ENCODE measurements around the gene CLIC5.

Gene CLIC5

GRCh38 chr6:45972795-45973503, 42.7 kb downstream of the CLIC5 start:
- Histone ChIP-seq H3K9ac (ENCODE audit: low read depth, low read length) (no peak overlapping the region), H3K9me3 (ENCODE audit: insufficient read depth, low read depth, low read length) (0 out of 2 replicates have a peak, but pooled peaks cover 5% of the 10 kb centered on the region), H3K27me3 (ENCODE audit: insufficient read depth, low read length) (no peaks in the 10 kb centered on the region), H3K27ac (ENCODE audit: low read depth, low read length) (no peak overlapping the region), H3K4me1 (ENCODE audit: insufficient read depth, low read length) (peaks cover 11% of the 10 kb centered on the region; the same call in 1 of the 2 replicates), H3K4me3 (ENCODE audit: low read length) (no peak overlapping the region), H3K36me3 (ENCODE audit: insufficient read depth, low read length) (no peaks in the 10 kb centered on the region)
- WGBS = 93% methylated on average over 4 of the region's 4 CpGs

DNA sequence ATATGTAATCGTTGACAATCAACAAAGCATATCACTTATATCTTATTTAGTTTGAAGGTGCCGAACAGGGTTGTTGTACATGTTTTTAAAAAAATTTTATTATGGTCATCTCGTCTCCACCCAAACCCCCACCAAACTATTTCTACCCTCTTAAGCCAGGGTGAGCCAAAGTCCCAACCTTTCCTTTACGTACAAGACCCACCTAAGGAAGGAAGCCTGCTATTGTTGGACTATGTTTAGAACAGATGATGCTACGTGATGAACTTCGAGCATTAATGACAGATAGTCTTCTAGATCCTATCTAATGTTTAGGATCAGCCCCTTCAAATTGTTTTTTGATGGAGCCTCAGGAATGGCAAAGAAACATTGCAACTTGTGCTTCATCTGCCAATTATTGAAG, 44.4 kb downstream of the CLIC5 start:
- no peak overlapping the region for H3K9ac ChIP-seq (ENCODE audit: low read depth, low read length)
- no peak overlapping the region for H3K27ac ChIP-seq (ENCODE audit: low read depth, low read length)
- 94% methylated on average over 2 of the region's 6 CpGs for WGBS
- 0 out of 2 replicates have a peak, but pooled peaks cover 5% of the 10 kb centered on the region for H3K9me3 ChIP-seq (ENCODE audit: insufficient read depth, low read depth, low read length)
- no peak overlapping the region for H3K4me3 ChIP-seq (ENCODE audit: low read length)
- H3K4me1 ChIP-seq (ENCODE audit: insufficient read depth, low read length) = peaks cover 11% of the 10 kb centered on the region; the same call in 1 of the 2 replicates
- no peaks in the 10 kb centered on the region for H3K36me3 ChIP-seq (ENCODE audit: insufficient read depth, low read length)
- no peaks in the 10 kb centered on the region for H3K27me3 ChIP-seq (ENCODE audit: insufficient read depth, low read length)

GRCh38 chr6:45970326-45970725, 45.3 kb downstream of the CLIC5 start:
- H3K9ac ChIP-seq (ENCODE audit: low read depth, low read length) = no peak overlapping the region
- 93% methylated on average over 2 of the region's 2 CpGs for WGBS

DNA sequence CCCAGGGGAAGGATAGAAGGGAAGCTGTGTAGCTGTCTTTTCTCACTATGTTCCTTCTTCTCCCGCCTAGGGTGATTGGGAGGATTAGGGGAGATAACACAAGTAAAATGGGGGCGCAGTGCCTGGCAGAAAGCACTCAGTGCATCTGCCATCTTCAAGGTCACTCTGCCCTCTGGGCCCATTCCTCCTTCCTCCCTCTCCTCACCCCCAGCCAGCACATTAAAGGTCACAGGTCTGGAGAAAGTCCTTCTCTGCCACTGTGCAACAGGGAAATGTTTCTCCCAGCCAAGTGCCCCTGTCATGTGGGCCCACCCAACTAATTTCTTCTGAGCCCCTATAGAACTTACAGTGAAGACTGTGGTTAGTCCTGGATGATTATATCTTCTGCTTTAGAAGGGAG, 45.8 kb downstream of the CLIC5 start:
- Histone ChIP-seq H3K4me1 (ENCODE audit: insufficient read depth, low read length) (peaks cover 16% of the 10 kb centered on the region; the same call in 1 of the 2 replicates), H3K27me3 (ENCODE audit: insufficient read depth, low read length) (no peaks in the 10 kb centered on the region), H3K4me3 (ENCODE audit: low read length) (no peak overlapping the region), H3K36me3 (ENCODE audit: insufficient read depth, low read length) (no peaks in the 10 kb centered on the region), H3K9me3 (ENCODE audit: insufficient read depth, low read depth, low read length) (no peaks in the 10 kb centered on the region), H3K9ac (ENCODE audit: low read depth, low read length) (no peak overlapping the region), H3K27ac (ENCODE audit: low read depth, low read length) (no peak overlapping the region)
- 93% methylated on average over 1 of the region's 2 CpGs for WGBS

More at GRCh38 chr6:45970326-45970725, 45.3 kb downstream of the CLIC5 start:
- no peaks in the 10 kb centered on the region for H3K27me3 ChIP-seq (ENCODE audit: insufficient read depth, low read length)
- 0 out of 2 replicates have a peak, but pooled peaks cover 4% of the 10 kb centered on the region for H3K9me3 ChIP-seq (ENCODE audit: insufficient read depth, low read depth, low read length)
- H3K27ac ChIP-seq (ENCODE audit: low read depth, low read length) = no peak overlapping the region
- H3K36me3 ChIP-seq (ENCODE audit: insufficient read depth, low read length) = no peaks in the 10 kb centered on the region
- H3K4me1 ChIP-seq (ENCODE audit: insufficient read depth, low read length) = peaks cover 16% of the 10 kb centered on the region; the same call in 1 of the 2 replicates
- H3K4me3 ChIP-seq (ENCODE audit: low read length) = no peak overlapping the region

- H3K27me3 ChIP-seq (ENCODE audit: insufficient read depth, low read length) = no peaks in the 10 kb centered on the region
- WGBS = 77% methylated on average over 2 of the region's 2 CpGs
- no peaks in the 10 kb centered on the region for H3K36me3 ChIP-seq (ENCODE audit: insufficient read depth, low read length)
- H3K9me3 ChIP-seq (ENCODE audit: insufficient read depth, low read depth, low read length) = peaks cover 3% of the 10 kb centered on the region; the same call in 1 of the 2 replicates
- no peak overlapping the region for H3K27ac ChIP-seq (ENCODE audit: low read depth, low read length)
- H3K9ac ChIP-seq (ENCODE audit: low read depth, low read length) = no peak overlapping the region
- peaks cover 16% of the 10 kb centered on the region; the same call in 1 of the 2 replicates for H3K4me1 ChIP-seq (ENCODE audit: insufficient read depth, low read length)
- no peak overlapping the region for H3K4me3 ChIP-seq (ENCODE audit: low read length)
These were observed 46.6 kb downstream of the CLIC5 start for GRCh38 chr6:45969026-45969425.

DNA sequence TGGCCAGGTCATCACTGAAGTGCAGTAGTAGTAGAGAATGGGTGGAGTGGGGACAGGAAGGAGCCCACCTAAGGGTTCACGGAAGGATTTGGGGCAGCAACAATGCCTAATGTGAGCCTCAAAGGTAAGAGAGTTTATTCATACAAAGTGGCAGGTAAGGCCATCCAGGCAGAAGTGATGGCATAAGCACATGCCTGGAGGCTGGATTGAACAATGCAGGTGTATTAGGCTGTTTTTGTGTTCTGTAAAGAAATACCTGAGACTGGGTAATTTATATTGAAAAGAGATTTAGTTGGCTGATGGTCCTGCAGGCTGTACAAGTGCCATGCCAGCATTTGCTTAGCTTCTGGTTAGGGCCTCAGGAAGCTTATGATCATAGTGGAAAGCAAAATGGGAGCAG, 48.3 kb downstream of the CLIC5 start:
- Histone ChIP-seq H3K4me3 (ENCODE audit: low read length) (no peak overlapping the region), H3K27ac (ENCODE audit: low read depth, low read length) (no peak overlapping the region), H3K4me1 (ENCODE audit: insufficient read depth, low read length) (peaks cover 16% of the 10 kb centered on the region; the same call in 1 of the 2 replicates), H3K27me3 (ENCODE audit: insufficient read depth, low read length) (no peaks in the 10 kb centered on the region), H3K36me3 (ENCODE audit: insufficient read depth, low read length) (no peaks in the 10 kb centered on the region), H3K9ac (ENCODE audit: low read depth, low read length) (no peak overlapping the region), H3K9me3 (ENCODE audit: insufficient read depth, low read depth, low read length) (peaks cover 3% of the 10 kb centered on the region; the same call in 1 of the 2 replicates)
- WGBS = 93% methylated on average over 1 of the region's 1 CpG

- Histone ChIP-seq H3K9me3 (ENCODE audit: insufficient read depth, low read depth, low read length) (peaks cover 3% of the 10 kb centered on the region; the same call in 1 of the 2 replicates), H3K36me3 (ENCODE audit: insufficient read depth, low read length) (no peaks in the 10 kb centered on the region), H3K4me1 (ENCODE audit: insufficient read depth, low read length) (peaks cover 13% of the 10 kb centered on the region; the same call in 1 of the 2 replicates), H3K27me3 (ENCODE audit: insufficient read depth, low read length) (no peaks in the 10 kb centered on the region), H3K4me3 (ENCODE audit: low read length) (no peak overlapping the region), H3K27ac (ENCODE audit: low read depth, low read length) (no peak overlapping the region), H3K9ac (ENCODE audit: low read depth, low read length) (no peak overlapping the region)
- 95% methylated on average over 3 of the region's 3 CpGs for WGBS
These were observed 48.9 kb downstream of the CLIC5 start for GRCh38 chr6:45966797-45967196.

DNA sequence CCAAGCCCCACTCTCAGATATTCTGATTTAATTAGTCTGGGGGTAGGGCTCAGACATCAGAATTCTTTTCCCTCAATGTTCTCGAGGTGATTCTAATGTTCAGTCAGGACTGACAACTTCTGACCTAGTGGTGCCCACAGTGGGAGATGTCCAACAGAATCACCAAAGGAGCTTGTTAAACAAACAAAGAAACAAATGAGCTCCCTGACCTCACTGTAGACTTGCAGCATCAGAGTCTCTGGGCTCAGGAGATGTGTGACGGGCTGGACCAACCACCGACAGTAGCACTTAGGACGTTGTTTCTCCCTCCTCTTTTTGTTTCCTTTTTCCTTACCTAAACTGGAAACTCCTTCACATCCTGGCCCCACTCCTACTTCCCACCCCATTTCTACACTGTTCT, 49.3 kb downstream of the CLIC5 start:
- H3K27ac ChIP-seq (ENCODE audit: low read depth, low read length) = no peak overlapping the region
- H3K9me3 ChIP-seq (ENCODE audit: insufficient read depth, low read depth, low read length) = peaks cover 3% of the 10 kb centered on the region; the same call in 1 of the 2 replicates
- no peak overlapping the region for H3K4me3 ChIP-seq (ENCODE audit: low read length)
- peaks cover 11% of the 10 kb centered on the region; the same call in 1 of the 2 replicates for H3K4me1 ChIP-seq (ENCODE audit: insufficient read depth, low read length)
- no peaks in the 10 kb centered on the region for H3K27me3 ChIP-seq (ENCODE audit: insufficient read depth, low read length)
- no peaks in the 10 kb centered on the region for H3K36me3 ChIP-seq (ENCODE audit: insufficient read depth, low read length)
- 92% methylated on average over 4 of the region's 4 CpGs for WGBS
- no peak overlapping the region for H3K9ac ChIP-seq (ENCODE audit: low read depth, low read length)

GRCh38 chr6:45965792-45966191, 49.9 kb downstream of the CLIC5 start:
- H3K27ac ChIP-seq (ENCODE audit: low read depth, low read length) = no peak overlapping the region
- peaks cover 11% of the 10 kb centered on the region; the same call in 1 of the 2 replicates for H3K4me1 ChIP-seq (ENCODE audit: insufficient read depth, low read length)
- no peak overlapping the region for H3K4me3 ChIP-seq (ENCODE audit: low read length)
- H3K36me3 ChIP-seq (ENCODE audit: insufficient read depth, low read length) = no peaks in the 10 kb centered on the region
- H3K9ac ChIP-seq (ENCODE audit: low read depth, low read length) = no peak overlapping the region
- peaks cover 3% of the 10 kb centered on the region; the same call in 1 of the 2 replicates for H3K9me3 ChIP-seq (ENCODE audit: insufficient read depth, low read depth, low read length)
- no peaks in the 10 kb centered on the region for H3K27me3 ChIP-seq (ENCODE audit: insufficient read depth, low read length)
- 86% methylated on average over 1 of the region's 1 CpG for WGBS

DNA sequence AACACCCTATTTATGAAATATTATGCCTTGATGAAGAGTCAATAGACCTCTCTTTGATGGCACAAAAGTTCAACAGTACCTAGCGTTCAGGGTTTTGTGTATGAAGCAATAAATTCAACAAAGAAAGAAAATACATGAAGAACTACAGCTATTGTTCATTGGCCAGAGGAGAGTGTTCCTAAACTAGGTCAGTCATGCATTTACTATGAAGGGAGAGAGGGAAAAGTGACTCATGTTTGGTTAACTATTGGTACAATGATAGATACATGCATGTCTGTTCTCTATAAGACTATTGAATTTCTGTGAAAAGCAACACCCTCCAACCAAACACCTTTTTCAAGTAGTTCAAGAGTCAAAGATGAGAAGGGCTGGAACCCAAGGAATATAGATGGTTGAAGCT, 50.7 kb downstream of the CLIC5 start:
- peaks cover 11% of the 10 kb centered on the region; the same call in 1 of the 2 replicates for H3K4me1 ChIP-seq (ENCODE audit: insufficient read depth, low read length)
- no peak overlapping the region for H3K9ac ChIP-seq (ENCODE audit: low read depth, low read length)
- no peaks in the 10 kb centered on the region for H3K27me3 ChIP-seq (ENCODE audit: insufficient read depth, low read length)
- peaks cover 3% of the 10 kb centered on the region; the same call in 1 of the 2 replicates for H3K9me3 ChIP-seq (ENCODE audit: insufficient read depth, low read depth, low read length)
- no CpG with 5 or more reads among the region's 1 CpG for WGBS
- H3K27ac ChIP-seq (ENCODE audit: low read depth, low read length) = no peak overlapping the region
- no peak overlapping the region for H3K4me3 ChIP-seq (ENCODE audit: low read length)
- no peaks in the 10 kb centered on the region for H3K36me3 ChIP-seq (ENCODE audit: insufficient read depth, low read length)

DNA sequence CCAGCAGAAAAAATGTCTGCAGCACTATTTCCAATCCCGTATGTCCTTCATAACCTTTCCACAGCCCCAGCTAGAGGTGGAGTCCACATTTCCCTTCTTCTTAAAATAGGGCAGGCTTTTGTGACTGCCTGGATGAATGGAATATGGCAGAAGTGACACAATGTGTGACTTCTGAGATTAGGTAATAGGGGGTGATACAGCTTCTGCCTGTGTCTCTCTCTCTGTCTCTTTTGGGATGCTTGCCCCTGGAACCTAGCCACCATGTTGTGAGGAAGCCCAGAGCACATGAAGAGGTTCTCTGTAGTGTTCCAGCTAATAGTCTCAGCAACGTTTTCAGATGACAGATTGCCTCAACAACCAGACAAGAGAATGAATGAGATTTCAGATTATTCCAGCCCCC, 51.4 kb downstream of the CLIC5 start:
- H3K9me3 ChIP-seq (ENCODE audit: insufficient read depth, low read depth, low read length) = peaks cover 3% of the 10 kb centered on the region; the same call in 1 of the 2 replicates
- H3K36me3 ChIP-seq (ENCODE audit: insufficient read depth, low read length) = no peaks in the 10 kb centered on the region
- WGBS = 86% methylated on average over 2 of the region's 2 CpGs
- no peaks in the 10 kb centered on the region for H3K27me3 ChIP-seq (ENCODE audit: insufficient read depth, low read length)
- no peak overlapping the region for H3K4me3 ChIP-seq (ENCODE audit: low read length)
- H3K9ac ChIP-seq (ENCODE audit: low read depth, low read length) = no peak overlapping the region
- peaks cover 8% of the 10 kb centered on the region; the same call in 1 of the 2 replicates for H3K4me1 ChIP-seq (ENCODE audit: insufficient read depth, low read length)
- H3K27ac ChIP-seq (ENCODE audit: low read depth, low read length) = no peak overlapping the region
